Breast epithelium (tissue), 4 donors: Measurements from ENCODE around the gene PHACTR1. TPM values are rescaled to one million over a fixed set of nuclear protein-coding genes. Genes with fewer than 3 reads are reported as not detected.

ENCODE experiments used
- DNase-seq, 2 donors: peaks; one replicate each; pipeline ENCODE4 v3.0.0-alpha.2; 2019; ENCODE audit warnings: low spot score in 2 of 2
- H3K27ac ChIP-seq, 2 donors: fragments of 200-600 bp; sonication (generic) in 1 of 2; one replicate each; pipeline ENCODE4 v1.5.1; 2016 to 2019; ENCODE audit warnings: mild to moderate bottlenecking in 1 of 2
- H3K27me3 ChIP-seq, 2 donors: fragments of 200-600 bp; sonication (generic) in 1 of 2; one replicate each; pipeline versions ENCODE4 v1.5.1 to v1.6.0; 2017 to 2019; ENCODE audit warnings: control low read depth in 1 of 2, mild to moderate bottlenecking in 1 of 2
- H3K36me3 ChIP-seq: fragments of 200-600 bp; one replicate; pipeline ENCODE4 v1.5.1; 2019
- H3K4me1 ChIP-seq, 2 donors: fragments of 200-600 bp; sonication (generic); one replicate each; pipeline ENCODE4 v1.5.1; 2016 to 2019; ENCODE audit warnings: control low read depth in 1 of 2
- H3K4me3 ChIP-seq, 3 donors: fragments of 200-600 bp; sonication (generic); 1 replicate in 2 of 3; 2 replicates in 1 of 3; pipeline ENCODE4 v1.5.1; 2016 to 2019; ENCODE audit warnings: mild to moderate bottlenecking in 3 of 3, moderate library complexity in 2 of 3
- H3K9me3 ChIP-seq, 2 donors: fragments of 200-600 bp; sonication (generic) in 1 of 2; one replicate each; pipeline ENCODE4 v1.5.1; 2016 to 2019; ENCODE audit warnings: control low read depth in 1 of 2
- CTCF ChIP-seq, 3 donors: fragments of 450-650 bp; IDR thresholded peaks; one replicate each; pipeline ENCODE4 v1.5.1; 2016 to 2017; ENCODE audit warnings: antibody characterized with exemption in 3 of 3, mild to moderate bottlenecking in 3 of 3, moderate library complexity in 3 of 3
- POLR2A ChIP-seq: fragments of 450-650 bp; IDR thresholded peaks from one replicate; pipeline ENCODE4 v1.6.1; 2016; ENCODE audit warnings: antibody characterized with exemption, mild to moderate bottlenecking, moderate library complexity
- POLR2AphosphoS5 ChIP-seq, 3 donors: sonication (generic); formaldehyde crosslinking; IDR thresholded peaks; one replicate each; pipeline ENCODE4 v1.6.1; 2017; ENCODE audit warnings: antibody characterized with exemption in 3 of 3
- intact Hi-C: fragments of 100-400 bp; cut with DNase I; formaldehyde crosslinking; loops from one replicate; pipeline ENCODE4 v1.15.1; 2023; ENCODE audit warnings: low total_unique reads
- total RNA-seq, 3 donors: library from RNA; depleted of rRNA; stranded (reverse); fragments of >200 nt; gene quantifications; one replicate each; pipeline ENCODE4 v1.1.0, GENCODE V29; 2016

The PHACTR1 gene
- total RNA-seq, 3 donors from 2014 or later: 4.1 to 5.6 (median 4.6) TPM

GRCh38 chr6:13007744-13008143 is 291.2 kb downstream of the PHACTR1 start:
- DNase-seq: no peak
- intact Hi-C loops: loop anchor here (5.0 kb wide), 1 partner anchor 595 kb away; no protein-coding TSS in a partner anchor
- no peaks in the 10 kb centered on the region for H3K4me1 ChIP-seq

DNA sequence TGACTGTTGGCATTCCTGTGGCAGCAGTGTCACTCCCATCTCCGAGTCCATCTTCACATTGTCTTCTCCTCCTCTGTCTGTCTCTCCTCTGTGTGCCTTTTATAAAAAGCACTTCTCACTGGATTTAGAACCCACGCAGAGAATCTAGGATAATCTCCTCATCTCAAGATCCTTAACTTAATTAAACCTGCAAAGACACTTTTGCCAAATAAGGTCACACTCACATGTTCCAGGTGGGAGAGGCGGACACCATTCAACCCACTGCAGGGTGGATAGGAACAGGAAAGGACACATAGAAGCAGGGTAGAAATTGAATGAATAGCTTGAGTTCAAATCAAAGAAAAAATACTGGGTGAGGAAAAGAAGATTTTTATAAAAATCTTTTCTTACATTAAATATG is 292.5 kb downstream of the PHACTR1 start:
- no peak for TF ChIP-seq POLR2AphosphoS5 (IDR thresholded peaks at IDR 0.05)
- no peak for TF ChIP-seq POLR2A
- no peak for TF ChIP-seq CTCF (IDR thresholded peaks at IDR 0.05)
- intact Hi-C loops: loop anchor here (5.0 kb wide), 1 partner anchor 593 kb away; no protein-coding TSS in a partner anchor
- no peak overlapping the region for H3K27ac ChIP-seq
- DNase-seq: no peak
- H3K4me1 ChIP-seq: no peaks in the 10 kb centered on the region
- H3K27me3 ChIP-seq: peaks cover 0 to 14% of the 10 kb centered on the region in 2 donors
- H3K4me3 ChIP-seq: no peak overlapping the region
- H3K9me3 ChIP-seq: no peaks in the 10 kb centered on the region
- no peaks in the 10 kb centered on the region for H3K36me3 ChIP-seq

More at GRCh38 chr6:13007744-13008143, 291.2 kb downstream of the PHACTR1 start:
- TF ChIP-seq CTCF (IDR thresholded peaks at IDR 0.05): no peak
- no peak for TF ChIP-seq POLR2A
- TF ChIP-seq POLR2AphosphoS5 (IDR thresholded peaks at IDR 0.05): no peak
- Histone ChIP-seq H3K36me3 (no peaks in the 10 kb centered on the region), H3K4me3 (no peak overlapping the region), H3K27me3 (peaks cover 0 to 3% of the 10 kb centered on the region in 2 donors), H3K27ac (no peak overlapping the region), H3K9me3 (no peaks in the 10 kb centered on the region)

DNA sequence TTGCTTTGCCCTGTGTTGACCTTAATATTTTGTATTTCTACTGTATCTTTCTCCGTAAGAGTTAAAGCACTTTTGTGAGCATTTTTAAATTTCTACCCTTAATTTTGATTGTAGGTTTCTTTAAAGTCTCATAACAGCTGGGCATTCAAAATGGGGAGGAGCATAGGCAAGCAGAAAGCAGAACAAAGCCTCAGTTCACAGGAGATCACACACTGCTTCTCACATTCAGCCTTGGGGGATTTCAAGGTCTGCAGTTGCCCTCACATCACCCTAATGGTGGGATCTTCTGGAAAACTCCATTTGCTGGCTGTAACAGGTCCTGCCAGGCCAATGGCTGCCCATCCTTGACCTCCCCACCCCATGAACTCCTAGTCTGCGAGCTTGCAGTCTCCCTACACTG is 292.9 kb downstream of the PHACTR1 start:
- H3K4me3 ChIP-seq: no peak overlapping the region
- no peak for DNase-seq

DNA sequence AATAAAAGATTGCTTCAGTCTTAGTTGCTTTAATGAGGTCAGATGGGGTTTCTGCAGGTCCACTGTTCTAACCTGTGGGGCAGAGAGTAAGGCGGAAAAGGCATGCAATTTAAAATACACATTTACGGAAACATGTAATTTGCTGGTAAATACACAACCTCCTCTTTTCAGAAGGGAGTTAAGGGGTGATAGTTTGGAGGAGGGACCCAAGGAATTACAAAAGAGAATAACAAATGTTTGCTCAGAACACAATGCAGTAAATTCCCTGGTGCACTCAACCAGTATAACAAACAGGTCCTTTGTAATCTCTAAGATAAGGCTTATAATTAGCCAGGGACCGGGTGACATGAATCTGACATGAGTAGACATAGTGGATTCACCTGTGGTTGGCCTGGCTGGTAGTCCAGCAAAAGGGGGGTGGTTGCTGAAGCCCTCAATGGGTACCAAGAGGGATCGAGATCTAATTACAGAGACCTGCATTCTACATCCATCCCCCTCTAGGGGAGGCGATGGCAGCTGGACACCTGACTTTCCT is 295.1 kb downstream of the PHACTR1 start:
- no peak for DNase-seq
- H3K4me1 ChIP-seq: no peaks in the 10 kb centered on the region
- TF ChIP-seq POLR2A (no peak), POLR2AphosphoS5 (IDR thresholded peaks at IDR 0.05) (no peak), CTCF (IDR thresholded peaks at IDR 0.05) (no peak)
- H3K4me3 ChIP-seq: no peak overlapping the region
- H3K27me3 ChIP-seq: peaks cover 0 to 32% of the 10 kb centered on the region in 2 donors
- no peaks in the 10 kb centered on the region for H3K9me3 ChIP-seq
- H3K27ac ChIP-seq: no peak overlapping the region
- intact Hi-C loops: loop anchor here (2.0 kb wide), 1 partner anchor 29 kb away; no protein-coding TSS in a partner anchor
- no peaks in the 10 kb centered on the region for H3K36me3 ChIP-seq

More for the DNA sequence above, 292.9 kb downstream of the PHACTR1 start:
- Histone ChIP-seq H3K4me1 (no peaks in the 10 kb centered on the region), H3K9me3 (no peaks in the 10 kb centered on the region), H3K27ac (no peak overlapping the region), H3K27me3 (peaks cover 0 to 18% of the 10 kb centered on the region in 2 donors), H3K36me3 (no peaks in the 10 kb centered on the region)
- no peak for TF ChIP-seq POLR2A
- TF ChIP-seq POLR2AphosphoS5 (IDR thresholded peaks at IDR 0.05): no peak
- TF ChIP-seq CTCF (IDR thresholded peaks at IDR 0.05): no peak
- intact Hi-C loops: loop anchor here (5.0 kb wide), 1 partner anchor 593 kb away; no protein-coding TSS in a partner anchor

DNA sequence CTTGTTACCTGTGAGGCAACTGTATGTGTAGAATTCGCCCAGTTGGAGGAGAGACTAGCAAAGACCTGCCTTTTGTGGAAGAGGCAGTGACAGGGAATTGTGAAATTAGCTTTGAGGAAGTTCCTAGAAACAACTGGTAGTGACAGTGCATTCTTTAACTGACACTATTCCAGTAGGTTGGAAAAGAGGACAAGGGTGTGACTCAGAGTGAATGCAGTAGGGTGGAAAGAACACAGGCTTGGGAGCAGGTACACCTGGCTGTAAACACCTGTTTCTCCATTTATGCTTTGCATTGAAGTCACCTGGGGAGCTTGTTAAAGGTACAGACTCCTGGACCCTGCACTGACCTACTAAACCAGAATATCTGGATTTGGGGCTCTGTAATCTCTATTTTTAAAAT is 295.7 kb downstream of the PHACTR1 start:
- TF ChIP-seq CTCF (IDR thresholded peaks at IDR 0.05) (no peak), POLR2A (no peak), POLR2AphosphoS5 (IDR thresholded peaks at IDR 0.05) (no peak)
- no peaks in the 10 kb centered on the region for H3K9me3 ChIP-seq
- DNase-seq: no peak
- H3K36me3 ChIP-seq: no peaks in the 10 kb centered on the region
- no peaks in the 10 kb centered on the region for H3K4me1 ChIP-seq
- peaks cover 0 to 32% of the 10 kb centered on the region in 2 donors for H3K27me3 ChIP-seq
- intact Hi-C loops: no loop called here
- no peak overlapping the region for H3K4me3 ChIP-seq
- H3K27ac ChIP-seq: no peak overlapping the region
